SK-N-SH treated with all-trans-retinoic acid at 6 μM for 48 hours (cell line): Measurements from ENCODE around the gene PRDM7.
A peak's percentile ranks its signal among the peaks of the same experiment; 100 is the strongest.

Source experiments
- ATAC-seq: fragments of 200-7000 bp; cut with Tn5 transposase; 3 replicates; pipeline ENCODE4 v1.9.1; 2020; ENCODE audit warnings: mild to moderate bottlenecking, moderate library complexity
- ARNTL ChIP-seq: fragments of 450-650 bp; formaldehyde crosslinking; IDR thresholded peaks from 2 replicates; pipeline ENCODE4 v1.5.0; 2020; ENCODE audit warnings: low read depth, mild to moderate bottlenecking, moderate library complexity, borderline replicate concordance
- BACH2 ChIP-seq: fragments of 250-450 bp; sonication (Bioruptor Pico); IDR thresholded peaks from 2 replicates; pipeline ENCODE4 v1.9.0; 2021; ENCODE audit warnings: mild to moderate bottlenecking, borderline replicate concordance
- CSDC2 ChIP-seq: fragments of 250-450 bp; sonication (Bioruptor Pico); IDR thresholded peaks from 2 replicates; pipeline ENCODE4 v1.5.0; 2020; ENCODE audit warnings: mild to moderate bottlenecking, moderate library complexity
- ESRRG ChIP-seq: fragments of 250-450 bp; sonication (Bioruptor Pico); IDR thresholded peaks from 2 replicates; pipeline ENCODE4 v1.6.1; 2021; ENCODE audit warnings: mild to moderate bottlenecking
- ISL1 ChIP-seq: fragments of 250-450 bp; sonication (Bioruptor Pico); IDR thresholded peaks from 2 replicates; pipeline ENCODE4 v2.1.2; 2022; ENCODE audit warnings: mild to moderate bottlenecking, moderate library complexity
- OSR1 ChIP-seq: fragments of 250-450 bp; sonication (Bioruptor Pico); IDR thresholded peaks from 2 replicates; pipeline ENCODE4 v1.8.0; 2022; ENCODE audit warnings: moderate library complexity, mild to moderate bottlenecking, inconsistent platforms
- PPARA ChIP-seq: fragments of 250-450 bp; sonication (Bioruptor Pico); IDR thresholded peaks from 2 replicates; pipeline ENCODE4 v1.5.0; 2020; ENCODE audit warnings: mild to moderate bottlenecking, borderline replicate concordance
- SNAI2 ChIP-seq: fragments of 250-450 bp; sonication (Bioruptor Pico); IDR thresholded peaks from 2 replicates; pipeline ENCODE4 v1.5.0; 2020; ENCODE audit warnings: mild to moderate bottlenecking, moderate library complexity
- TCF4 ChIP-seq: fragments of 250-450 bp; sonication (Bioruptor Pico); IDR thresholded peaks from 2 replicates; pipeline ENCODE4 v1.8.0; 2021; ENCODE audit warnings: mild to moderate bottlenecking, moderate library complexity, borderline replicate concordance
- TOX ChIP-seq: fragments of 250-450 bp; sonication (Bioruptor Pico); IDR thresholded peaks from 2 replicates; pipeline ENCODE4 v1.8.0; 2021; ENCODE audit warnings: mild to moderate bottlenecking, moderate library complexity, borderline replicate concordance
- ZC3H10 ChIP-seq: fragments of 250-450 bp; sonication (Bioruptor Pico); IDR thresholded peaks from 2 replicates; pipeline ENCODE4 v1.5.1; 2021; ENCODE audit warnings: mild to moderate bottlenecking, moderate library complexity
- ZFP3 ChIP-seq: fragments of 250-450 bp; sonication (Bioruptor Pico); IDR thresholded peaks from 2 replicates; pipeline ENCODE4 v1.5.0; 2020; ENCODE audit warnings: mild to moderate bottlenecking, moderate library complexity
- ZNF565 ChIP-seq: fragments of 450-650 bp; formaldehyde crosslinking; conservative IDR thresholded peaks from 2 replicates; pipeline ENCODE4 v1.5.0; 2020; ENCODE audit warnings: low read depth, mild to moderate bottlenecking, moderate library complexity
- ZNF70 ChIP-seq: fragments of 450-650 bp; formaldehyde crosslinking; IDR thresholded peaks from 2 replicates; pipeline ENCODE4 v1.5.0; 2020; ENCODE audit warnings: mild to moderate bottlenecking, moderate library complexity
- TF ChIP-seq, protein P1 (sequence below): fragments of 250-450 bp; sonication (Bioruptor Pico); IDR thresholded peaks from 2 replicates; pipeline ENCODE4 v1.5.0; 2020; ENCODE audit warnings: mild to moderate bottlenecking, moderate library complexity
- TF ChIP-seq, protein P2 (sequence below): fragments of 250-450 bp; sonication (Bioruptor Pico); IDR thresholded peaks from 2 replicates; pipeline ENCODE4 v1.5.1; 2020; ENCODE audit warnings: low read depth, mild to moderate bottlenecking, moderate library complexity
- TF ChIP-seq, protein P3 (sequence below): fragments of 250-450 bp; sonication (Bioruptor Pico); IDR thresholded peaks from 2 replicates; pipeline ENCODE4 v1.8.0; 2021; ENCODE audit warnings: low read depth, mild to moderate bottlenecking, moderate library complexity, borderline replicate concordance
- TF ChIP-seq, protein P4 (sequence below): fragments of 250-450 bp; sonication (Bioruptor Pico); IDR thresholded peaks from 2 replicates; pipeline ENCODE4 v1.8.0; 2020; ENCODE audit warnings: mild to moderate bottlenecking, moderate library complexity, borderline replicate concordance

Gene PRDM7

DNA sequence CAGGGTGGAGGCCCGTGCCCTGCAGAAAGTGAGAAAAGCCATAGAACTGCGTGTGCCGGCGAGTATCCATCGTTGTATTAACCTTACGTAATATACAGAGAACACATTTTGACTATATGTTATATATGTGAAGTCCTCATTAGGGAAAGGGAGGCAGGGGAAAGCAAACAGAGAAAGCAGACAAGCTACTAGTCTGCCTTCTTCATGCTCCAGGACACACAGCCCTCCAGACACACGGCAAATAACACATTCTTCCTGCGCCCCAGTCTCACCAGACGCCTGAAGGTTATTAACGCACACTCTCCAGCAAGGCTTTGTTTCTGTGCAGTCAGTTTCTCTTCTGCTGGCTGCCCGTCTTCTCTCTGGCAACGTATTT lies 28.8 kb downstream of the PRDM7 start:
- no peak for ATAC-seq
- TF ChIP-seq ESRRG = no peak

DNA sequence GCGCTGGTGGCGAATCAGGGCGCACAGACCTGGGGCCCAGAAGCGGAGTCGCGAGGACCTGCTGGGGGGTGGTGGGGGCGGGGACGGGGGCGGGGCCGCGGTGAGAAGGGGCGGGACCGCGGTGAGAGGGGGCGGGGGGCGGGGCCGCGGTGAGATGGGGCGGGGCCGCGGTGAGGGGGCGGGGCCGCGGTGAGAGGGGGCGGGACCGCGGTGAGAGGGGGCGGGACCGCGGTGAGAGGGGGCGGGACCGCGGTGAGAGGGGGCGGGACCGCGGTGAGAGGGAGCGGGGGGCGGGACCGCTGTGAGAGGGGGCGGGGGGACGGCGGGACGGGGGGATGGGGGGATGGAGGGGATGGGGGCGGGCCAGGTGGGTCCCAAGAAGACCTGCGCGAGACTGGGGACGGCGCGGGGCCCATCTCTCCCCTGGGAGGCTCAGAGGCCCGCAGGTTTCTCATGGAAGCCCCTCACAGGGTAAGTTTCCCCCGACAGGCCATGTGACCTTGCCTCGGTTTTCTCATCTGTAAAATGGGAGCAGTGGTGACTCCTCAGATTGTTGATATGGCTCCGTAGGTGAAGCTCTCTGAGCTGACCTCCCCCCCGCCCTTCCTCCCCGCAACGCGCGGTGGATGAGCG lies 29.3 kb downstream of the PRDM7 start:
- TF ChIP-seq TOX (CRISPR knock-in tag) (no peak), SNAI2 (CRISPR knock-in tag) (no peak), OSR1 (CRISPR knock-in tag) (no peak), ZNF70 (no peak), ESRRG (no peak), PPARA (CRISPR knock-in tag) (no peak), ZC3H10 (CRISPR knock-in tag) (no peak), BACH2 (CRISPR knock-in tag) (no peak), ZNF565 (CRISPR knock-in tag) (no peak), TCF4 (no peak), ZFP3 (CRISPR knock-in tag) (no peak)
- TF ChIP-seq, protein P1, sequence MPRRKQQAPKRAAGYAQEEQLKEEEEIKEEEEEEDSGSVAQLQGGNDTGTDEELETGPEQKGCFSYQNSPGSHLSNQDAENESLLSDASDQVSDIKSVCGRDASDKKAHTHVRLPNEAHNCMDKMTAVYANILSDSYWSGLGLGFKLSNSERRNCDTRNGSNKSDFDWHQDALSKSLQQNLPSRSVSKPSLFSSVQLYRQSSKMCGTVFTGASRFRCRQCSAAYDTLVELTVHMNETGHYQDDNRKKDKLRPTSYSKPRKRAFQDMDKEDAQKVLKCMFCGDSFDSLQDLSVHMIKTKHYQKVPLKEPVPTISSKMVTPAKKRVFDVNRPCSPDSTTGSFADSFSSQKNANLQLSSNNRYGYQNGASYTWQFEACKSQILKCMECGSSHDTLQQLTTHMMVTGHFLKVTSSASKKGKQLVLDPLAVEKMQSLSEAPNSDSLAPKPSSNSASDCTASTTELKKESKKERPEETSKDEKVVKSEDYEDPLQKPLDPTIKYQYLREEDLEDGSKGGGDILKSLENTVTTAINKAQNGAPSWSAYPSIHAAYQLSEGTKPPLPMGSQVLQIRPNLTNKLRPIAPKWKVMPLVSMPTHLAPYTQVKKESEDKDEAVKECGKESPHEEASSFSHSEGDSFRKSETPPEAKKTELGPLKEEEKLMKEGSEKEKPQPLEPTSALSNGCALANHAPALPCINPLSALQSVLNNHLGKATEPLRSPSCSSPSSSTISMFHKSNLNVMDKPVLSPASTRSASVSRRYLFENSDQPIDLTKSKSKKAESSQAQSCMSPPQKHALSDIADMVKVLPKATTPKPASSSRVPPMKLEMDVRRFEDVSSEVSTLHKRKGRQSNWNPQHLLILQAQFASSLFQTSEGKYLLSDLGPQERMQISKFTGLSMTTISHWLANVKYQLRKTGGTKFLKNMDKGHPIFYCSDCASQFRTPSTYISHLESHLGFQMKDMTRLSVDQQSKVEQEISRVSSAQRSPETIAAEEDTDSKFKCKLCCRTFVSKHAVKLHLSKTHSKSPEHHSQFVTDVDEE (CRISPR knock-in tag) = no peak
- TF ChIP-seq, protein P2, sequence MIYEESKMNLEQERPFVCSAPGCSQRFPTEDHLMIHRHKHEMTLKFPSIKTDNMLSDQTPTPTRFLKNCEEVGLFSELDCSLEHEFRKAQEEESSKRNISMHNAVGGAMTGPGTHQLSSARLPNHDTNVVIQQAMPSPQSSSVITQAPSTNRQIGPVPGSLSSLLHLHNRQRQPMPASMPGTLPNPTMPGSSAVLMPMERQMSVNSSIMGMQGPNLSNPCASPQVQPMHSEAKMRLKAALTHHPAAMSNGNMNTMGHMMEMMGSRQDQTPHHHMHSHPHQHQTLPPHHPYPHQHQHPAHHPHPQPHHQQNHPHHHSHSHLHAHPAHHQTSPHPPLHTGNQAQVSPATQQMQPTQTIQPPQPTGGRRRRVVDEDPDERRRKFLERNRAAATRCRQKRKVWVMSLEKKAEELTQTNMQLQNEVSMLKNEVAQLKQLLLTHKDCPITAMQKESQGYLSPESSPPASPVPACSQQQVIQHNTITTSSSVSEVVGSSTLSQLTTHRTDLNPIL (CRISPR knock-in tag) = no peak
- TF ChIP-seq, protein P3, sequence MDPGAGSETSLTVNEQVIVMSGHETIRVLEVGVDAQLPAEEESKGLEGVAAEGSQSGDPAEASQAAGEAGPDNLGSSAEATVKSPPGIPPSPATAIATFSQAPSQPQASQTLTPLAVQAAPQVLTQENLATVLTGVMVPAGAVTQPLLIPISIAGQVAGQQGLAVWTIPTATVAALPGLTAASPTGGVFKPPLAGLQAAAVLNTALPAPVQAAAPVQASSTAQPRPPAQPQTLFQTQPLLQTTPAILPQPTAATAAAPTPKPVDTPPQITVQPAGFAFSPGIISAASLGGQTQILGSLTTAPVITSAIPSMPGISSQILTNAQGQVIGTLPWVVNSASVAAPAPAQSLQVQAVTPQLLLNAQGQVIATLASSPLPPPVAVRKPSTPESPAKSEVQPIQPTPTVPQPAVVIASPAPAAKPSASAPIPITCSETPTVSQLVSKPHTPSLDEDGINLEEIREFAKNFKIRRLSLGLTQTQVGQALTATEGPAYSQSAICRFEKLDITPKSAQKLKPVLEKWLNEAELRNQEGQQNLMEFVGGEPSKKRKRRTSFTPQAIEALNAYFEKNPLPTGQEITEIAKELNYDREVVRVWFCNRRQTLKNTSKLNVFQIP = no peak
- ATAC-seq = no peak; the same call in 2 of the 3 replicates

DNA sequence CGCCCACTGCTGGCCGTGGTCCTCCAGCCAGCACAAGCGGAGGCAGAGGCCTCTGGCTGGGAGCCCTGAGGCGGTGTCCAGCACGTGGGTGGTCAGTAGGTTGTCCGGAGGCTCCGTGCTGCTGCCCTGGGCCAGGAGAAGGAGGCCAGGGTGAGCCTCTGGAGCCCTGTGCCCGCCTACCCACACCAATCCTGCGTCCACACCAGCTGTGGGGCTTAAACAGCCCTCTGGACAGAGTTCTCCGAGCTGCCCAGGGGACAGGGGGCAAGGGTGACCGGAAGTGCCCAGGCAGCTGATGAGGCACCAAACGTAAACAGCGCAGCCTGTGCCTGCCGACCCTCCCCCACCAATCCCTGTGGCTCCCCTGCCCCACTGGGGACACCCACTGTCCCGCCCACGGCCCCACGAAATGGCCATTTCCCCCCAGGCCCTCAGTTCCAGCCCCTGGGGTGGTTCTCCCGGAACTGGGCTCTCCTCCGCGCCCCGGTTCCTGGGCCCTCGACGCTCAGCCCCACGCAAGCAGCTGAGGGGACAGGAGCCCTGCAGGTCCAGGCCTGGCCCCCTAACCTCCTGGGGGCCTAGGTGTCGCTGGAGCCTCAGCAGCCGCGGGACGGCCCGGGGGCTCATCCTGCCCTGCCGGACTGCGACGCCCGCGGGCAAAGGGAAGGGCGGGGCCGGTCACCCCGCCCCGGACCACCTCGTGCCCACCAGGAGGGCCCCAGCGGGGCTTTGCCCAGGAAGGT lies 30.0 kb downstream of the PRDM7 start:
- no peak for TF ChIP-seq ZFP3 (CRISPR knock-in tag)
- no peak for TF ChIP-seq ZNF70
- TF ChIP-seq, protein P1 (CRISPR knock-in tag) = no peak
- TF ChIP-seq BACH2 (CRISPR knock-in tag) = no peak
- no peak for TF ChIP-seq TOX (CRISPR knock-in tag)
- TF ChIP-seq, protein P2 (CRISPR knock-in tag) = no peak
- TF ChIP-seq CSDC2 (CRISPR knock-in tag) = no peak
- TF ChIP-seq ISL1 = no peak
- no peak for TF ChIP-seq ESRRG
- TF ChIP-seq ARNTL (CRISPR knock-in tag) = no peak
- no peak for TF ChIP-seq PPARA (CRISPR knock-in tag)
- no peak for TF ChIP-seq ZC3H10 (CRISPR knock-in tag)
- TF ChIP-seq, protein P4, sequence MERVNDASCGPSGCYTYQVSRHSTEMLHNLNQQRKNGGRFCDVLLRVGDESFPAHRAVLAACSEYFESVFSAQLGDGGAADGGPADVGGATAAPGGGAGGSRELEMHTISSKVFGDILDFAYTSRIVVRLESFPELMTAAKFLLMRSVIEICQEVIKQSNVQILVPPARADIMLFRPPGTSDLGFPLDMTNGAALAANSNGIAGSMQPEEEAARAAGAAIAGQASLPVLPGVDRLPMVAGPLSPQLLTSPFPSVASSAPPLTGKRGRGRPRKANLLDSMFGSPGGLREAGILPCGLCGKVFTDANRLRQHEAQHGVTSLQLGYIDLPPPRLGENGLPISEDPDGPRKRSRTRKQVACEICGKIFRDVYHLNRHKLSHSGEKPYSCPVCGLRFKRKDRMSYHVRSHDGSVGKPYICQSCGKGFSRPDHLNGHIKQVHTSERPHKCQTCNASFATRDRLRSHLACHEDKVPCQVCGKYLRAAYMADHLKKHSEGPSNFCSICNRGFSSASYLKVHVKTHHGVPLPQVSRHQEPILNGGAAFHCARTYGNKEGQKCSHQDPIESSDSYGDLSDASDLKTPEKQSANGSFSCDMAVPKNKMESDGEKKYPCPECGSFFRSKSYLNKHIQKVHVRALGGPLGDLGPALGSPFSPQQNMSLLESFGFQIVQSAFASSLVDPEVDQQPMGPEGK (CRISPR knock-in tag) = no peak
- ATAC-seq = peak; percentile 73
